ENCODE data around the gene IL31RA. TPM values are rescaled to one million over a fixed set of nuclear protein-coding genes. Genes with fewer than 3 reads are reported as not detected.

Gene IL31RA
- total and polyA plus RNA-seq, 10 of the 15 experiments (the other 5 are each of a cell fraction or from before 2014, with no cell fraction given): 0.03 to 0.31 (median 0.11) TPM; not detected in 2

DNA sequence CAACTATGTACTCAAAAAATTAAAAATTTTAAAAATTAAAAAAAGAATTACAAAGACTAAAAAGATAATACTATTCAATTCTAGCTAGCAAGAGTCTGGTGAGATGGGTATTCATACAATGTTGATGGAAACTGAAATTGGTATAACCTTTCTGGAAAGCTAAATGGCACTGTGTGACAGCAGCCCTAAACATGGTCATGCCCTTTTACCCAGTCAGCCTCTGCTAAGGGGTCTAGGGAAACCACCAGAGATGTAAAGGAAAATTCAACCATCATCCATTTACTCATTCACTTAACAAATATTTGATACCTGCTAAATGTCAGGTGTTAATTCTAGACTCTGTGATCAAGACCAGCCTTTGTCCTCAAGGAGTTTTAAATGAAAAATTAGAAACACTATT is 29.3 kb downstream of the IL31RA start:
- intact Hi-C loops (cut with micrococcal nuclease; ENCODE audit: unreplicated experiment) (no loop called here), in situ Hi-C loops (cut with MboI) (no loop called here)
- SMC1A ChIA-PET (ENCODE audit: uncharacterized antibody, unreplicated experiment): interaction anchor here (0.6 to 5.7 kb wide), 3 partner anchors 11 to 160 kb away, joined by 3 to 31 read pairs (median 3); no protein-coding TSS in a partner anchor
- DNase-seq (ENCODE audit: low read depth, low spot score): no peak
- no peaks in the 10 kb centered on the region for H4K20me1 ChIP-seq (ENCODE audit: control insufficient read depth, insufficient read depth)
- H2AFZ ChIP-seq (ENCODE audit: control insufficient read depth, low read depth, low read length): no peak overlapping the region
- RAD21 ChIA-PET (ENCODE audit: unreplicated experiment): interaction anchor here (1.4 kb wide), 1 partner anchor 12 kb away, joined by 5 read pairs; no protein-coding TSS in a partner anchor
- POLR2A ChIA-PET: interaction anchor here (1.1 kb wide), 2 partner anchors 11 to 29 kb away, joined by 3 to 5 read pairs; no protein-coding TSS in a partner anchor
- ATAC-seq: no peak
- no peaks in the 10 kb centered on the region for H3K79me2 ChIP-seq (ENCODE audit: control insufficient read depth, insufficient read depth, low read length)
- no peaks in the 10 kb centered on the region; the same call in 2 of the 3 replicates for H3K9me3 ChIP-seq (replicated peaks; ENCODE audit: control insufficient read depth, insufficient read depth, low read length)
- FAIRE-seq: no peak
- no TSS peak for BruUV-seq (replicated peaks)
- no peak overlapping the region for H3K4me3 ChIP-seq
- H3K4me1 ChIP-seq (ENCODE audit: control insufficient read depth, insufficient read depth, low read length): no peaks in the 10 kb centered on the region
- no peak overlapping the region for H3K4me2 ChIP-seq (ENCODE audit: control insufficient read depth, insufficient read depth)
- H3K9ac ChIP-seq (ENCODE audit: control insufficient read depth, insufficient read depth, low read length): no peak overlapping the region
- H3K36me3 ChIP-seq (ENCODE audit: control insufficient read depth in 2 of 2, insufficient read depth in 2 of 2, low read length in 1 of 2): no peaks in the 10 kb centered on the region
- no peak for TF ChIP-seq GABPA (IDR thresholded peaks at IDR 0.05; ENCODE audit: low read depth)
- no peaks in the 10 kb centered on the region for H3K27me3 ChIP-seq (replicated peaks in 1 of 2; ENCODE audit: control insufficient read depth in 2 of 2, insufficient read depth in 2 of 2, low read length in 1 of 2)
- CTCF ChIA-PET: interaction anchor here (0.6 to 0.8 kb wide), 2 partner anchors 11 to 216 kb away, joined by 3 read pairs; no protein-coding TSS in a partner anchor
- no peak overlapping the region for H3K27ac ChIP-seq (ENCODE audit: control insufficient read depth, insufficient read depth)

GRCh38 chr5:55885359-55885758 is 34.2 kb downstream of the IL31RA start:
- Histone ChIP-seq H3K27me3 (replicated peaks in 1 of 2; ENCODE audit: control insufficient read depth in 2 of 2, insufficient read depth in 2 of 2, low read length in 1 of 2) (no peaks in the 10 kb centered on the region), H3K4me2 (ENCODE audit: control insufficient read depth, insufficient read depth) (no peak overlapping the region), H2AFZ (ENCODE audit: control insufficient read depth, low read depth, low read length) (no peak overlapping the region), H3K36me3 (ENCODE audit: control insufficient read depth in 2 of 2, insufficient read depth in 2 of 2, low read length in 1 of 2) (no peaks in the 10 kb centered on the region), H3K4me3 (no peak overlapping the region), H3K27ac (ENCODE audit: control insufficient read depth, insufficient read depth) (no peak overlapping the region), H3K4me1 (ENCODE audit: control insufficient read depth, insufficient read depth, low read length) (no peaks in the 10 kb centered on the region), H3K79me2 (ENCODE audit: control insufficient read depth, insufficient read depth, low read length) (no peaks in the 10 kb centered on the region), H3K9ac (ENCODE audit: control insufficient read depth, insufficient read depth, low read length) (no peak overlapping the region), H4K20me1 (ENCODE audit: control insufficient read depth, insufficient read depth) (no peaks in the 10 kb centered on the region), H3K9me3 (replicated peaks; ENCODE audit: control insufficient read depth, insufficient read depth, low read length) (no peaks in the 10 kb centered on the region)
- in situ Hi-C loops (cut with MboI): no loop called here
- no peak for DNase-seq (ENCODE audit: low read depth, low spot score)
- ChIA-PET POLR2A (no interaction called here), SMC1A (ENCODE audit: uncharacterized antibody, unreplicated experiment) (no interaction called here), CTCF (no interaction called here), RAD21 (ENCODE audit: unreplicated experiment) (no interaction called here)
- WGBS (ENCODE audit: insufficient coverage, insufficient replicate concordance, low lambda C conversion rate, missing lambda C conversion rate): 51% methylated on average over 9 of the region's 9 CpGs
- BruUV-seq (replicated peaks): no TSS peak
- no peak for ATAC-seq
- intact Hi-C loops (cut with micrococcal nuclease; ENCODE audit: unreplicated experiment): no loop called here
- FAIRE-seq: no peak
- TF ChIP-seq MYB (IDR thresholded peaks at IDR 0.05; ENCODE audit: borderline replicate concordance, low read depth, low read length) (no peak), ZZZ3 (IDR thresholded peaks at IDR 0.05; ENCODE audit: control insufficient read depth, insufficient read length, low read depth) (no peak), ASH2L (IDR thresholded peaks at IDR 0.05; ENCODE audit: borderline replicate concordance, low read depth) (no peak), FOXK2 (IDR thresholded peaks at IDR 0.05) (no peak), JUND (IDR thresholded peaks at IDR 0.05; ENCODE audit: low read depth, low read length) (no peak), ATF7 (IDR thresholded peaks at IDR 0.05; ENCODE audit: low read depth) (no peak), NFYA (IDR thresholded peaks at IDR 0.05; ENCODE audit: borderline replicate concordance, low read depth, low read length) (no peak), MTA3 (IDR thresholded peaks at IDR 0.05; ENCODE audit: borderline replicate concordance, low read length) (no peak), RAD51 (IDR thresholded peaks at IDR 0.05) (no peak), IRF4 (IDR thresholded peaks at IDR 0.05; ENCODE audit: low read depth, low read length) (no peak), EP300 (IDR thresholded peaks at IDR 0.05; ENCODE audit: borderline replicate concordance in 1 of 2, control insufficient read depth in 1 of 2, low read depth in 2 of 2, low read length in 2 of 2) (no peak), E4F1 (IDR thresholded peaks at IDR 0.05; ENCODE audit: borderline replicate concordance, partially characterized antibody) (no peak), TARDBP (IDR thresholded peaks at IDR 0.05; ENCODE audit: borderline replicate concordance) (no peak)
- TF ChIP-seq, protein P1, sequence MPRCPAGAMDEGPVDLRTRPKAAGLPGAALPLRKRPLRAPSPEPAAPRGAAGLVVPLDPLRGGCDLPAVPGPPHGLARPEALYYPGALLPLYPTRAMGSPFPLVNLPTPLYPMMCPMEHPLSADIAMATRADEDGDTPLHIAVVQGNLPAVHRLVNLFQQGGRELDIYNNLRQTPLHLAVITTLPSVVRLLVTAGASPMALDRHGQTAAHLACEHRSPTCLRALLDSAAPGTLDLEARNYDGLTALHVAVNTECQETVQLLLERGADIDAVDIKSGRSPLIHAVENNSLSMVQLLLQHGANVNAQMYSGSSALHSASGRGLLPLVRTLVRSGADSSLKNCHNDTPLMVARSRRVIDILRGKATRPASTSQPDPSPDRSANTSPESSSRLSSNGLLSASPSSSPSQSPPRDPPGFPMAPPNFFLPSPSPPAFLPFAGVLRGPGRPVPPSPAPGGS (IDR thresholded peaks at IDR 0.05; ENCODE audit: borderline replicate concordance, insufficient read depth, low read depth, low read length, poor library complexity, severe bottlenecking): no peak

Measured in GM12878 (cell line).